Astrocyte (in vitro differentiated cells and primary cell): ENCODE data around the gene LRR1. TPM values are rescaled to one million over a fixed set of nuclear protein-coding genes. Genes with fewer than 3 reads are reported as not detected.

Experiments
- DNase-seq: peaks from one replicate; pipeline ENCODE4 v3.0.0-alpha.2; 2010; ENCODE audit warnings: low read depth
- FAIRE-seq: peaks from 2 replicates; lab custom pipeline; 2011; peaks lifted over from hg19 to GRCh38; lab: Jason Lieb, UNC
- H2AFZ ChIP-seq: 2 replicates; pipeline ENCODE4 v1.6.0; 2012; ENCODE audit warnings: low read depth, low read length, inconsistent platforms
- H3K27ac ChIP-seq: 2 replicates; pipeline ENCODE4 v1.5.1; 2011; ENCODE audit warnings: low read depth, low read length, inconsistent platforms
- H3K27me3 ChIP-seq: 2 replicates; pipeline ENCODE4 v1.6.0; 2011; ENCODE audit warnings: low read length, inconsistent platforms; ENCODE audit not compliant: insufficient read depth
- H3K36me3 ChIP-seq: 2 replicates; pipeline ENCODE4 v1.5.1; 2011; ENCODE audit warnings: low read length, inconsistent platforms; ENCODE audit not compliant: insufficient read depth
- H3K4me1 ChIP-seq: 2 replicates; pipeline ENCODE4 v1.5.1; 2011; ENCODE audit warnings: low read length, inconsistent platforms; ENCODE audit not compliant: insufficient read depth
- H3K4me2 ChIP-seq: 2 replicates; pipeline ENCODE4 v1.6.0; 2012; ENCODE audit warnings: low read length, inconsistent platforms
- H3K4me3 ChIP-seq: 2 replicates; pipeline ENCODE4 v1.5.1; 2011; ENCODE audit warnings: low read depth, mild to moderate bottlenecking, low read length, inconsistent platforms; ENCODE audit not compliant: insufficient read depth
- H3K79me2 ChIP-seq: 2 replicates; pipeline ENCODE4 v1.6.0; 2012; ENCODE audit warnings: mild to moderate bottlenecking, low read length, inconsistent platforms; ENCODE audit not compliant: insufficient read depth
- H3K9ac ChIP-seq: 2 replicates; pipeline ENCODE4 v1.6.0; 2012; ENCODE audit warnings: mild to moderate bottlenecking, low read length, inconsistent platforms
- H3K9me3 ChIP-seq: 2 replicates; pipeline ENCODE4 v1.5.1; 2012; ENCODE audit warnings: low read depth, mild to moderate bottlenecking, low read length, inconsistent platforms; ENCODE audit not compliant: insufficient read depth
- H4K20me1 ChIP-seq: 2 replicates; pipeline ENCODE4 v1.6.0; 2012; ENCODE audit warnings: low read length, inconsistent platforms; ENCODE audit not compliant: insufficient read depth
- H3K27ac Mint-ChIP-seq: one replicate; pipeline ENCODE4 v1.8.0; 2021; ENCODE audit warnings: mild to moderate bottlenecking, mixed read lengths; ENCODE audit not compliant: unreplicated experiment
- H3K27me3 Mint-ChIP-seq: one replicate; pipeline ENCODE4 v1.8.0; 2021; ENCODE audit warnings: low read depth, mixed read lengths; ENCODE audit not compliant: unreplicated experiment
- H3K36me3 Mint-ChIP-seq: one replicate; pipeline ENCODE4 v1.8.0; 2021; ENCODE audit warnings: low read depth, mixed read lengths; ENCODE audit not compliant: unreplicated experiment
- H3K4me1 Mint-ChIP-seq: one replicate; pipeline ENCODE4 v1.8.0; 2021; ENCODE audit warnings: low read depth, mixed read lengths; ENCODE audit not compliant: unreplicated experiment
- H3K4me3 Mint-ChIP-seq: one replicate; pipeline ENCODE4 v1.8.0; 2021; ENCODE audit warnings: mild to moderate bottlenecking, moderate library complexity, mixed read lengths; ENCODE audit not compliant: unreplicated experiment
- H3K9me3 Mint-ChIP-seq: one replicate; pipeline ENCODE4 v1.8.0; 2021; ENCODE audit warnings: mild to moderate bottlenecking, mixed read lengths; ENCODE audit not compliant: unreplicated experiment
- CTCF ChIP-seq: IDR thresholded peaks from 2 replicates; pipeline ENCODE4 v1.5.1; 2011; ENCODE audit warnings: low read depth, mild to moderate bottlenecking, inconsistent platforms, low read length, moderate library complexity; ENCODE audit not compliant: insufficient read depth
- EZH2 ChIP-seq: IDR thresholded peaks from 2 replicates; pipeline ENCODE4 v1.6.1; 2012; ENCODE audit warnings: mild to moderate bottlenecking, low read length, inconsistent platforms; ENCODE audit not compliant: insufficient read depth
- total RNA-seq: library from RNA; stranded (reverse); gene quantifications from 2 replicates; pipeline ENCODE4 v1.2.1, GENCODE V29; 2021

The LRR1 gene
- total RNA-seq, 1 donor from 2014 or later = 10.0 TPM

GRCh38 chr14:49549881-49550280, 48.9 kb upstream of the LRR1 start:
- no peak overlapping the region for H3K9ac ChIP-seq
- H4K20me1 ChIP-seq = no peaks in the 10 kb centered on the region
- no peak overlapping the region for H2AFZ ChIP-seq
- FAIRE-seq (no peak), DNase-seq (peak; percentile 18)
- no peak overlapping the region for H3K4me3 ChIP-seq
- Mint-ChIP-seq H3K36me3 (no peaks in the 10 kb centered on the region), H3K9me3 (peaks cover 7% of the 10 kb centered on the region), H3K27me3 (no peaks in the 10 kb centered on the region), H3K4me3 (no peak overlapping the region), H3K4me1 (peaks cover 17% of the 10 kb centered on the region), H3K27ac (no peak overlapping the region)
- H3K27me3 ChIP-seq = no peaks in the 10 kb centered on the region
- H3K27ac ChIP-seq = no peak overlapping the region
- no peak overlapping the region for H3K4me2 ChIP-seq
- no peak for TF ChIP-seq EZH2
- no peak for TF ChIP-seq CTCF
- no peaks in the 10 kb centered on the region for H3K79me2 ChIP-seq
- H3K4me1 ChIP-seq = no peaks in the 10 kb centered on the region
- no peaks in the 10 kb centered on the region for H3K36me3 ChIP-seq
- no peaks in the 10 kb centered on the region for H3K9me3 ChIP-seq

GRCh38 chr14:49550286-49551184, 48.2 kb upstream of the LRR1 start:
- DNase-seq (no peak), FAIRE-seq (no peak)
- Histone ChIP-seq H3K9me3 (no peaks in the 10 kb centered on the region), H3K4me2 (no peak overlapping the region), H3K4me3 (no peak overlapping the region), H3K27ac (no peak overlapping the region), H2AFZ (no peak overlapping the region), H3K4me1 (no peaks in the 10 kb centered on the region), H3K79me2 (no peaks in the 10 kb centered on the region), H3K27me3 (no peaks in the 10 kb centered on the region), H4K20me1 (no peaks in the 10 kb centered on the region), H3K36me3 (no peaks in the 10 kb centered on the region), H3K9ac (no peak overlapping the region)
- peak; percentile 32 for TF ChIP-seq CTCF
- no peak for TF ChIP-seq EZH2
- Mint-ChIP-seq H3K4me3 (no peak overlapping the region), H3K27me3 (no peaks in the 10 kb centered on the region), H3K36me3 (no peaks in the 10 kb centered on the region), H3K27ac (no peak overlapping the region), H3K9me3 (peaks cover 7% of the 10 kb centered on the region), H3K4me1 (peaks cover 17% of the 10 kb centered on the region)

- H3K9ac ChIP-seq = no peak overlapping the region
Observed at GRCh38 chr14:49551569-49551968, 47.2 kb upstream of the LRR1 start.

More at GRCh38 chr14:49551569-49551968, 47.2 kb upstream of the LRR1 start:
- Histone ChIP-seq H4K20me1 (no peaks in the 10 kb centered on the region), H3K79me2 (no peaks in the 10 kb centered on the region), H3K4me1 (no peaks in the 10 kb centered on the region), H3K36me3 (no peaks in the 10 kb centered on the region), H3K4me3 (no peak overlapping the region), H3K27ac (no peak overlapping the region), H2AFZ (no peak overlapping the region), H3K9me3 (no peaks in the 10 kb centered on the region), H3K4me2 (no peak overlapping the region), H3K27me3 (no peaks in the 10 kb centered on the region)
- Mint-ChIP-seq H3K4me1 (peaks cover 14% of the 10 kb centered on the region), H3K4me3 (no peak overlapping the region), H3K36me3 (no peaks in the 10 kb centered on the region), H3K9me3 (peaks cover 4% of the 10 kb centered on the region), H3K27me3 (no peaks in the 10 kb centered on the region), H3K27ac (no peak overlapping the region)
- no peak for TF ChIP-seq EZH2
- FAIRE-seq (no peak), DNase-seq (no peak)
